GM12865 (cell line): ENCODE measurements around the gene TMEM245.
A peak's percentile ranks its signal among the peaks of the same experiment; 100 is the strongest.

Experiments
- DNase-seq: peaks from one replicate; pipeline ENCODE4 v3.0.0; 2010; ENCODE audit warnings: low read depth
- H3K4me3 ChIP-seq: 2 replicates; pipeline ENCODE4 v1.5.1; 2011; ENCODE audit warnings: mild to moderate bottlenecking, low read depth, low read length, control low read depth
- CTCF ChIP-seq: IDR thresholded peaks from 2 replicates; pipeline ENCODE4 v1.5.1; 2011; ENCODE audit warnings: low read length, control low read depth, low read depth, inconsistent platforms; ENCODE audit not compliant: insufficient read depth; ENCODE audit errors: missing control alignments

Gene TMEM245

GRCh38 chr9:109095321-109095720, 24.4 kb downstream of the TMEM245 start:
- TF ChIP-seq CTCF, result no peak
- H3K4me3 ChIP-seq, result no peak overlapping the region
- DNase-seq, result no peak

GRCh38 chr9:109094268-109094667, 25.5 kb downstream of the TMEM245 start:
- DNase-seq, result no peak
- H3K4me3 ChIP-seq, result no peak overlapping the region
- no peak for TF ChIP-seq CTCF

- H3K4me3 ChIP-seq, result no peak overlapping the region
- DNase-seq, result no peak
- no peak for TF ChIP-seq CTCF
Measured at GRCh38 chr9:109092587-109092986, 27.2 kb downstream of the TMEM245 start.

GRCh38 chr9:109092051-109092580, 27.6 kb downstream of the TMEM245 start:
- DNase-seq, result no peak
- no peak for TF ChIP-seq CTCF
- H3K4me3 ChIP-seq, result no peak overlapping the region

GRCh38 chr9:109088221-109088620, 31.5 kb downstream of the TMEM245 start:
- DNase-seq, result no peak
- no peak for TF ChIP-seq CTCF

GRCh38 chr9:109087795-109088194, 32.0 kb downstream of the TMEM245 start:
- H3K4me3 ChIP-seq, result no peak overlapping the region
- no peak for TF ChIP-seq CTCF
- no peak for DNase-seq

More at GRCh38 chr9:109088221-109088620, 31.5 kb downstream of the TMEM245 start:
- H3K4me3 ChIP-seq, result no peak overlapping the region

GRCh38 chr9:109086221-109086620, 33.5 kb downstream of the TMEM245 start:
- TF ChIP-seq CTCF, result no peak
- peak; percentile 48 for DNase-seq
- no peak overlapping the region for H3K4me3 ChIP-seq
